ENCODE data around the gene RHNO1.
A peak's percentile ranks its signal among the peaks of the same experiment; 100 is the strongest.
"Not testable (repeated sequence)": the region's sequence is repeated elsewhere in the genome, so short reads cannot be mapped to it uniquely, and the experiment has no call there.

Gene RHNO1

GRCh38 chr12:2860170-2860569, 16.9 kb upstream of the RHNO1 start:
- no peak for DNase-seq

- DNase-seq, result no peak
Observed at GRCh38 chr12:2862876-2863275, 14.1 kb upstream of the RHNO1 start.

- DNase-seq, result not testable (repeated sequence)
Observed at GRCh38 chr12:2863402-2863801, 13.6 kb upstream of the RHNO1 start.

- no peak for DNase-seq
Observed at GRCh38 chr12:2864198-2864597, 12.8 kb upstream of the RHNO1 start.

GRCh38 chr12:2868986-2869632, 7.9 kb upstream of the RHNO1 start:
- not testable (repeated sequence) for DNase-seq

DNA sequence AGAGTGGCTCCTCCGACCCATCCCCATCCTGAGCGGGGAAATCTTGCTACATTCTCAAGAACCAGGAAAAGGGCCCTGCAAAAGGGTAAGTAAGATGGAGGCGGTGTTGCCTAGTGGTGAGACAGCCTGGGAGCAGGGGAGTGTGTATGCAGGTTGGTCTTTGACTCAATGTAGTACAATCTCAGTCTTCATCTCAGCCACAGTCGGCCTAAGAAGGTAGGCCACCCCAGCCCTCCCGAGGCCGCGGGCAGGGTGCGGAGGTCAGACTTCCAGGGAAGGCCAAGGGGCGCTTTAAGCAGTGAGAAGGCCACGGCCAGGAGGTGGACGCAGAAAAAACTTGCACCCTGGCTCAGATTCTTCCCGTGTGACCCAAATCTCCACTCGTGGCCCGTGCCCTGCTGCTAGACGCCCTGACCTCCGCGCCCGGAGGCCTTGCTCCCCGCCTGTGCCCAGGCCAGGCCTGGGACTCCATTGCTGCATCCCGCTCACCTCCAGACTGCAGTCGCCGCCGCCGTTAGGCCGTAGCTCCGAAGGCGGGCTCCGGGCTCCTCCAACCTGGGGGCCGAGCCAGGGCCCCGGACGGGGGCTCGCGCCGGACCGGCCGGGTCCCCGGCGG, 484 bp upstream of the RHNO1 start:
- DNase-seq, result peak; percentile 32

DNA sequence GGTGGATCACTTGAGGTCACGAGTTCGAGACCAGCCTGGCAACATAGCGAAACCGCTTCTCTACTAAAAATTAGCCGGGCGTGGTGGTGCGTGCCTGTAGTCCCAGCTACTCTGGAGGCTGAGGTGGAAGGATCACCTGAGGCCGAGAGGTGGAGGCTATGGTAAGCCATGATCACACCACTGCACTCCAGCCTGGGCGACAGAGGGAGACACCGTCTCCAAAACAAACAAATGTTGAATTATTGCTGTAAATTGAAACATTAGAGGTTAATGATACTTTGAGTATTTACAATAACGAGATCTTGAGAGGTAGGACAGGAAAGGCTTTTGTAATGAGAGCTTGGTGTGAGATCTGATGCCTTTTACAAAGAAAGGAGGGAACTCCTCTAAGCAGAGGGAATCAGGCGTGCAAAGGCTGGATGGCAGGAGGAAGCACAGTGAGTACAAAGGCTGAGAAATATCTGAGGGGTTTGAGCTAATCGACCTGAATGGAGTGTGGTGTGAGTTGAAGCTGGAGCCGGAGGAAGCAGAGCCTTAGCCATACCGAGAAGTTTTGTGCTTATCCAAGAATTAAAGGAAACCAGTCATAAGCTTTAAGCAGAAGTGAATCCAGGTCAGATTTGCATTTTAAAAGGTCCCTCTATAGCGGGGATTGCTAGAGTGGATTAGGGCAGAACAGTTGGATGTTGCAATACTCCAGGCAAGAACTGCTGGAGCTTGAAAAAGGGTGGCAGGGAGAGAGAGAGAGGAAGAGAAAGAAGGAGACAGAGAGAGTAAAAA, 1.1 kb downstream of the RHNO1 start:
- no peak for DNase-seq

GRCh38 chr12:2879853-2880252, 2.8 kb downstream of the RHNO1 start:
- DNase-seq, result no peak

GRCh38 chr12:2884810-2885209, 7.8 kb downstream of the RHNO1 start:
- DNase-seq, result no peak

GRCh38 chr12:2886768-2887450, 9.9 kb downstream of the RHNO1 start:
- DNase-seq, result no peak

GRCh38 chr12:2890001-2890387, 13.0 kb downstream of the RHNO1 start:
- DNase-seq, result no peak

DNA sequence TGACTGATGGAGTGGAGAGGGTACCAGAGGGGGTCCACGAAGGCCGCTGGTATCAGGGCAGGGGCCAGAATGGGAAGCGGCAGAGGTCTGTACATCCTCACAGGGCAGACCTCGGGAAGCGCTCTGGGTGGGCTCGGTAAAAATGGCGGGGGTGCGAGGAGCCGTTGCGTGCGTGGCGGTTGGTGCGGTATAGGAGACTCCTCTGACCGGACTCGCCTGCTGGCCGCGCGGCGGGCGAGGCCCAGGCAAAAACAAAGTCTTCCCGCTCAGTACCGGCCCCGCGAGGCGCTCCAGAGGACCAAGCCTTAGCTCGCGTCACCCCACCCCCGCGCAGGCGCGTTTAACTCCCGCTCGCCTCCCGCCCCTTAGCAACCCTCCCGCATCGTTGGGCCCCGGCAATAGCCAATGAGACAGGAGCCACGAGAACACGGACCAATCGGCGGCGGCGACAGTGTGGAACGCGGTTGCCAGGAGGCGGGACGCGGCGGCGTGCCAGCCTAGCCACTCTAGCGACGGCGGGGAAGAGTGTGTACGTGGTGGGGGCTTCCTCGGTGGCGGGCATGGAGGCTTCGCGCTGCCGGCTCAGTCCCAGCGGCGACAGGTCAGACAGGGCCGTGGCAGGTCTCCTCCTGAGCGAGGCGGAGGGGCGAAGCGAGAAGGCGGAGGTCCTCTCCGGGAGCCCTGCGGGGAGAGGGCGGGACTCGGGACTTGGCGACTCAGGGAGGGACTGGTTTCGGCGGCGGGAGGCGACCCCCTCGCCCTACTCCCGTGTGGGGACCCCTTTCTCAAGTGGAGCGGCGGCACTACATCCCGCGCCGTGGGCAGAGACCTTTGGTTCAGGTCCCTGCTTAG, 13.6 kb downstream of the RHNO1 start, which contains the start of gene TULP3:
TSS of gene TULP3 (plus strand) at position 504 of the 852 bp plus-strand sequence. CDS start at position 561, 57 bp downstream.
- DNase-seq, result peak; percentile 99

GRCh38 chr12:2891240-2892053, 14.4 kb downstream of the RHNO1 start:
- DNase-seq, result peak; percentile 25

DNA sequence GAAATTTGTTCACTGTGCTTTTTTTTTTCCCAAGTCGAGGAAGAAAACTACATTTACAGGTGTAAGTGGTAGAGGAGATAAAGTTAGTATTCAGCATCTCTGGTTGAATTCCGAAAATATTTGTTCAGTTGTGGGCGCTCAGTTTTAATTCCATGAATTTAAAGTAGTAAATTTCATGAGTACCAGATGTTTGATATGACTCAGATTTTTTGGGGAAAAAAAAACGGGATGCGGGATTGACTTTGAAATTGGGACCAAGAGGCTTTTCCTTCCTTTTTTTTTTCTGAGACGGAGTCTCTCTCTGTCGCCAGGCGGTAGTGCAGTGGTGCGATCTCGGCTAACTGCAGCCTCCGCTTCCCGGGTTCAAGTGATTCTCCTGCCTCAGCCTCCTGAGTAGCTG, 15.2 kb downstream of the RHNO1 start:
- DNase-seq, result no peak

DNA sequence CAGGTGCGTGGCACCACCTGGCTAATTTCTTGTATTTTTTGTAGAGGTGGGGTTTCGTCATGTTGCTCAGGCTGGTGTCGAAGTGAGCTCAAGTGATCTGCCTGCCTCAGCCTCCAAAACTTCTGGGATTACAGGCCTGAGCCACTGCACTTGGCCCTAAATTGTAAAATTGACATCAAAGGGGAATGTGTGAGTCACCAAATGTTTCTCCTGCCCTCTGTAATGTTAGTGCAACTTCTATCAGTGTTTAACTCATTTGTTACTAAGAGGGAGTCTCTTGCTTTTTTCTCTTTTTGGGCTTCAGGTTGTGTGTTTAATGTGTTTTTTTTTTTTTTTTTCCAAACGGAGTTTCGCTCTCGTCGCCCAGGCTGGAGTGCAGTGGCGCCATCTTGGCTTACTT, 16.0 kb downstream of the RHNO1 start:
- no peak for DNase-seq

- no peak for DNase-seq
Observed at GRCh38 chr12:2895051-2895451, 18.0 kb downstream of the RHNO1 start.

GRCh38 chr12:2895511-2895910, 18.5 kb downstream of the RHNO1 start:
- no peak for DNase-seq

DNA sequence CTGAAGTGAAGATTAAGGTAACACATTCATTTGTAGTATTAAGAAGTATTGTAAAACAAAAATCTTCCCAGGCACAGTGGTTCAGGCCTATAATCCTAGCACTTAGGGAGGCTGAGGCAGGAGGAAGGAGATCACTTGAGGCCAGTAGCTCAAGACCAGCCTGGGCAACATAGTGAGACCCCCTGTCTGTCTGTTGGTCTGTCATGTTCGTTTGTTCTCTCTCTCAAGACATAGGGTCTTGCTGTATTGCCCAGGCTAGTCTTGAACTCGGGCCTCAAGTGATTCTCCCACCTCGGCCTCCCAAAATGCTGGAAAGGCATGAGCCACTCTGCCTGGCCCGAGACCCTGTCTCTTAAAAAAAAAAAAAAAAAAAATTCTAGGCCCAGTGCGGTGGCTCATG, 20.4 kb downstream of the RHNO1 start:
- no peak for DNase-seq

DNA sequence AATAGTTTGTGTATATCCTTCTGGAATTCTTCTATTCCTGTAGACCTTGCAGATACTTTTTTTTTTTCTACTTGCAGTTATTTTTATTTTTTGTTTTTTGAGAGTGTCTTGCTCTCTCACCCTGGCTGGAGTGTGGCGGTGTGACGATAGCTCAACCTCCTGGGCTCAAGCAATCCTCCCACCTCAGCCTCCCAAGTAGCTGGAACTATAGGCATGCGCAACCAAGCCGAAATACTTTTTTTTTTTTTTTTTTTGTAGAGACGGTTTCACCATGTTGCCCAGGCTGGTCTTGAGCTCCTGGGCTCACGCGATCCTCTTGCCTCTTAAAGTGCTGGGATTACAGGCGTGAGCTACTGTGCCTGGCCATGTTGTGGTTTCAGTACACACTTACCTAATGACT, 23.6 kb downstream of the RHNO1 start:
- no peak for DNase-seq

DNA sequence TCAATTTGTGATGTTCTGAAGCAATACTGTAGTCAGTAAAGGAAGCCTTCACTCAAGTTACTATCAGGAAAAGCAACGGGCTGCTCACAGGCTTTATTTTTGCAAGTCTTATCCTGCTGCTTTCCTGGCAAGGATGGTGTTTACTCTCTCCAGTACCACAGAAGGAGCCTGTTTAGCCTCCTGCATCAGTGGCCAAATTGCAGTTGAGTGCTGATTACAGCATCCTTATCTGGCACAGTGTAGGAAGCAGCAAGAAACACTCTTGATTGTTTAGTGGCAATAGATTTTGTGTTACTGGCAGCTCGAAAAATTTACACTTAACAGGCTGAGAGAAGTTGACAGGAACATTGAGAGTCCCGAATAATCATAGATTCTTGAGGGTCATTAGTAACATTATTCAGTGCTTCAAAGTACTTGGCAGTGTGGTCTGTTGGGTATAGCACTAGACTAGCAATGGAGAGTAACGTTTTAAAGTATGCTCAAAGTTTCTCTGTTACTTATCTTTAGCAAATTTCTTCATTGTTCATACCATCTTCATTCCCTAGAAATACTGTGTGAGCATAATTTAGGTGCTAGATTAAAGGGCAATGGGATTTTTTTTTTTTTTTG, 25.4 kb downstream of the RHNO1 start:
- no peak for DNase-seq

DNA sequence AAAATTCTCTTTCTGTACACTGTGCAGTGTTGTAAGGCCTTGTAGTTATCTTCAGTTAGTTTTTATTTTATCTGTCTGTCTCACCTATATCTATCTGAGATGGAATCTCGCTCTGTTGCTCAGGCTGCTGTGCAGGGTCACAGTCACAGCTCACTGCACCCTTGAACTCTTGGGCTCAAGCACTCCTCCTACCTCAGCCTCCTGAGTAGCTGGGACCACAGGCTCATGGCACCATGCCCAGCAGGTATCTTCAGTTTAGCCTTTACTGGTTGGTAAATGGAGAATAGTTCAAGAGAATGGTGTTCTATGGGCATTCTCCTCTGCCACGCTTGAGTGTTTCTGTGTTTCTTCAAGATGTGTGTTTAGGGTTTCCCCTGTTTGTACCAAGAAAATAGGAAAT, 27.2 kb downstream of the RHNO1 start:
- no peak for DNase-seq

Data from stimulated activated naive CD4-positive, alpha-beta T cell treated with Interleukin-2 at 50 U/mL for 16 hours (primary cell).